HEK293T (cell line): ENCODE results near the gene ALG10.

Experiments used
- ARNT ChIP-seq: fragments of 450-650 bp; IDR thresholded peaks from 2 replicates; pipeline ENCODE4 v1.6.1; 2017; ENCODE audit warnings: mild to moderate bottlenecking
- BHLHE40 ChIP-seq: fragments of 450-650 bp; IDR thresholded peaks from 2 replicates; pipeline ENCODE4 v1.6.1; 2016; ENCODE audit warnings: mild to moderate bottlenecking, moderate library complexity, borderline replicate concordance
- FOXM1 ChIP-seq: fragments of 450-650 bp; IDR thresholded peaks from 2 replicates; pipeline ENCODE4 v1.6.1; 2017; ENCODE audit warnings: mild to moderate bottlenecking, borderline replicate concordance
- SP1 ChIP-seq: fragments of 450-650 bp; IDR thresholded peaks from 2 replicates; pipeline ENCODE4 v1.6.1; 2017
- SUZ12 ChIP-seq: fragments of 450-650 bp; IDR thresholded peaks from 2 replicates; pipeline ENCODE4 v1.6.1; 2016; ENCODE audit warnings: mild to moderate bottlenecking

GRCh38 chr12:33994857-33995808 lies 27.2 kb upstream of the ALG10 start:
- TF ChIP-seq FOXM1 (no peak), BHLHE40 (no peak), SUZ12 (no peak), SP1 (no peak), ARNT (no peak)
